Fibroblast of upper back skin (primary cell): ENCODE results near the gene AP1M2.
"Not testable (repeated sequence)": the region's sequence is repeated elsewhere in the genome, so short reads cannot be mapped to it uniquely, and the experiment has no call there.

Experiments used
- DNase-seq: peaks from one replicate; pipeline ENCODE4 v3.0.0-alpha.2; 2013

The AP1M2 gene

GRCh38 chr19:10533646-10534386 is 53.3 kb downstream of the AP1M2 start:
- DNase-seq: peak; percentile 88

- no peak for DNase-seq
Measured at GRCh38 chr19:10532457-10532856, 54.7 kb downstream of the AP1M2 start.

GRCh38 chr19:10526887-10527286 is 60.2 kb downstream of the AP1M2 start:
- DNase-seq: not testable (repeated sequence)

GRCh38 chr19:10525636-10526035 is 61.5 kb downstream of the AP1M2 start:
- DNase-seq: no peak

- no peak for DNase-seq
Measured at GRCh38 chr19:10523135-10523636, 63.9 kb downstream of the AP1M2 start.
